Skin epidermis (tissue), 12 donors: ENCODE results near the gene LSM7.

ENCODE experiments used
- H3K27ac ChIP-seq, 21 experiments: fragments of 200-600 bp; sonication (generic) in 11 of 21; one replicate each; pipeline ENCODE4 v1.5.0; 2020; ENCODE audit warnings: mild to moderate bottlenecking in 3 of 21, inconsistent platforms in 2 of 21, moderate library complexity in 2 of 21
- H3K4me3 ChIP-seq, 7 experiments: fragments of 200-600 bp; sonication (generic) in 2 of 7; one replicate each; pipeline ENCODE4 v1.5.0; 2020; ENCODE audit warnings: inconsistent platforms in 2 of 7, mild to moderate bottlenecking in 2 of 7, moderate library complexity in 1 of 7

Gene LSM7

DNA sequence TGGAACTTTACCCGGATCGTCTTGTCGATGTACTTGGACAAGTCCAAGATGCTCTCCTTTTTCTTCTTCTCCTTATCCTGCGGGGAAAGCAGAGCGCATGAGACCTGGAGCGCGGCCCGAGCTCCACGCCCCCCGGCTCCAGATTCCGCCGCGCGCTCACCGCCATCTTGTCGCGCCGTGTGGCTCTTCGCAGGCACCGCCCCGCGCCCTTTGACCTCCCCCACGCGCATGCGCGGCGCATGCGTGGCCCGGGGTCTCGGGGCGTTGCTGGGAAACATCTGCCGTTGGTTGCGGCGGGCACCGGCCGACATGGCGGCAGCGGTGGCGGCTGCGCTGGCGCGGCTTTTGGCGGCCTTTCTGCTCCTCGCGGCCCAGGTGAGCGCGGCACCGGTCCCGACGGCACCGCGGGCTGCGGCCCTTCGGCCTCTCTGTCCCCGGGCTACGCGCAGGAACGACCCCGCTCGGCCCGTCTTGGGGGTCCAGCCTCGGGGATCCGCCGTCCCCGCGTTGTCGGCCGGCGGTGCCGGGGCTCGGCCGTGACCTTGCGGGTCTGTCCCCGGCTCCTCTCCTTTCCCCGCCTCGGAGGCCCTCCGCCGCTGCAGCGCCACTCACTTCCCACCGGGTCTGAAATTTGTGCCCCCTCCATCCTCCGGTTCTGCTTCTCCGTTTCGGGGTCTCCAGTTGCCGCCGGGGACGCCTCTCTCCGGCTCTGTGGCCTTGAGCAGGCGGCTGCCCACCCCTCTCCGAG, at the start of gene LSM7, which contains the start of gene SPPL2B:
Gene LSM7 (minus strand): TSS at position 186 of the 748 bp plus-strand sequence. CDS start 20 bp downstream, at position 166.
Gene SPPL2B (plus strand): TSS at position 284 of the 748 bp plus-strand sequence. CDS start 26 bp downstream, at position 310.
- Histone ChIP-seq H3K27ac (peak within 1 kb of the TSS; percentile 32 to 96 (median 88)), H3K4me3 (peak within 1 kb of the TSS; percentile 78 to 99 (median 87))

DNA sequence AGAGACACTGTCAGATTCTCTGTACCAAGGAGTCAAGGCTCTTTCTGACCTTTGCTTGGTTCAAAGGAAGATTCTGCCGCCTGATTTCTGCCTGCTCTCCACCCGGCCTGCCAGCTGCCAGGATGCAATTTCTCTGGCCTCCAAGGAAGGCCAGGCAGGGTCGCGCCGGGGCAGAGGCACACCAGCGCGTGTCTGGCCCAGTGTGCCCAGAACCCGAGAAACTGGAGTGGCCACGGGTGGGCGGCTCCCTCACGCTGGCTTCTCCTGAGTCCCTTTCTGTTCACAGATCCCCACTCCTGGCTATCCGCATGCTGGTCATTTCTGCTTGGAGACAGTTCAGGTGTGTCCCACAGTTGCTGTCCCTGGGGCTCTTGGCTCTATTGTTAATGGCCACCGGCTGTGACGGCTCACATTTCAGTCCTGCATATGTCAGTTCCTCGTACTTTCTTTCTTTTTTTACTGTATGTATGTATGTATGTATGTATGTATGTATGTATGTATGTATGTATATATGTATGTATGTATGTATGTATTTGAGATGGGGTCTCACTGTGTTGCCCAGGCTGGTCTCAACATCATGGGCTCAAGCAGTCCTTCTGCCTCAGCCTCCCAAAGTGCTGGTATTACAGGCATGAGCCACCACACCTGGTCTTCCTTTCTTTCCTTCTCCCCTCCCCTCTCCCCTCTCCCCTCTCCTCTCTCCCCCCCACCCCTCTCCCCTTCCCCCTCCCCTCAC, 48.6 kb upstream of the LSM7 start:
- Histone ChIP-seq H3K4me3 (no peak overlapping the region), H3K27ac (no peak overlapping the region)

DNA sequence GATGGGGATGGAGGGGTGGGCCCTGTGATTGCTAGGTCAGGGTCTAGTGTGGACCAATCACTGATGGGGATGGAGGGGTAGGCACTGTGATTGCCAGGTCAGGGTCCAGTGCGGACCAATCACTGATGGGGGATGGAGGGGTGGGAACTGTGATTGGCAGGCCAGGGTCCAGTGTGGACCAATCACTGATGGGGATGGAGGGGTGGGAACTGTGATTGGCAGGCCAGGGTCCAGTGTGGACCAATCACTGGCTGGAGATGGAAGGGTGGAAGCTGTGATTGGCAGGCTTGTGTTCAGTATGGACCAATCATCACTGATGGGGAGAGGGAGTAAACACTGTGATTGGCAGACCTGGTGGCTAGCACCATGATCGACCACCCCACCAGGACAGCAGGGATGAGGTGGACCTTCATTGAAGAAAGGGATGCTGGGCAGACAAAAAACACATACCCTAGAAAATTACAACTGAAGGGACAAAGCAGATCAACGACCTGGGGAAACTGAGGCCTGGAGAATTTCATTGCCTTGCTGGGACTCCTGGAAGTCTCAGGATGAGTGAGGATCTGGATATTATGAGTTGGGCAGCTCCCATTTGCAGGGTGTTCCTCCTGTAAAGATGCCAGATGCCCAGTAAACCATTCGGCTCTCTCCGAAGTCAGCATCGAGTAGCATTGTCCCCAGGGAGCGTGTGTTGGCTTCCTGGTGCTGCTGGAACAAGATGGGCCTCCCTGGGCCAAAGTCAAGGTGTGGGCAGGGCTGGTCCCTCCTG, 47.2 kb upstream of the LSM7 start:
- H3K27ac ChIP-seq = no peak overlapping the region
- H3K4me3 ChIP-seq = no peak overlapping the region

DNA sequence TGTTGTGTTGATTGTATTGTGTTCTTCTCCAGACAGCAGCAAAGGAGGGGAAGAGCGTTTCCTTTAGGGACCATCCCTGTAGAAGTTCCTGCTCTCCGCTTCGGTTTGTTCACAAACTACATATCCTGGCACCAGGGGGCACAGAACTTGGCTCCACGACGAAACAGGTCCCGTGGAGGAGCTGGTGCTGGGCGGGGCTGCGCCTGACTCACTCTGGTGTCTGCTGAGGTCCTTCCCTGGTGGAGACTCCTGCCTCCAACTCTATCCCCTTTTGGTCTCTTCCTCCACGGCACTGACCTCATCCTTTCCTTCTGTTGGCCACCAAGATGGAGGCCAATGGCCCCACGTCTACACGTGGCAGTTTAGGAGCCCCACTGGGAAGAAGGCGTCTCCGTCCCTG, 46.4 kb upstream of the LSM7 start:
- Histone ChIP-seq H3K4me3 (no peak overlapping the region), H3K27ac (no peak overlapping the region)

DNA sequence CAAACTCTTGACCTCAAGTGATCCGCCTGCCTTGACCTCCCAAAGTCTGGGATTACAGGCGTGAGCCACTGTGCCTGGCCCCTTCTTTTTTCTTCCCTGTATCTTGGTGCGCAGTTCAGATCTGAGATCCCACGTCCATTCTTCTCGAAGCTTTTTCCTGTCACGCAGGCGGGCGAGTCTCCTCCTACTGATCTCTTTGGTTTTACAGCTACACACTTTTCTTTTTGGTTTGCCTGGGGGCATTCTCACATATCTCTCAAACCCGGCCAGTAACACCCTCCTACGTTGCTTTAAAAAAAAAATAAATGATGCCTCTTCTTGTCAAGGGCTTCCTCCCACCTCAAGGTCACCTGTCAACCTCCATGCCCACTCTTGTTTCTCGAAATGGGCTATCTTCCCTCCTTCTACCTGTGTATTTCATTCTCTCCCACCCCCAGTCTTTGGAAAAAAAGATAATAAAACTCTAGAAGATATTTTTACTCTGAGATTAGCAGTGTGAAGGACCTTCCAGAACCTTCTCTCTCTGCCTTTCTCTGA, 43.8 kb upstream of the LSM7 start:
- Histone ChIP-seq H3K4me3 (no peak overlapping the region), H3K27ac (no peak overlapping the region)

DNA sequence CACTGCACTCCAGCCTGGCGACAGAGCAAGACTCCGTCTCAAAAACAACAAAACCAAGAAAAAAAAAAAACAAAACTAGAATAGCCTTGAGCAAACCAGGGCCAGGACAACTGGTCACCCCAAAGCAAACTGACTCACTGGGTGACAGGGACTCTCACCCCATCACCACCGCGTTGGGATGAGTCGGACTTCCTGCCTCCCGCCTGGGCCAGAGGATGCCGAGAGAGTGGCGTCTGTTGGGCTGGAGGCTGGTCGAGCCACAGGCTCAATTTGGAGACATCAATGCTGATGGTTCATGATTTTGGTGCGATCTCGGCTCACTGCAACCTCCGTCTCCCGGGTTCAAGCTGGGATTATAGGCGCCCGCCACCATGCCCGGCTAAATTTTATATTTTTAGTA, 43.3 kb upstream of the LSM7 start:
- Histone ChIP-seq H3K4me3 (no peak overlapping the region), H3K27ac (no peak overlapping the region)

DNA sequence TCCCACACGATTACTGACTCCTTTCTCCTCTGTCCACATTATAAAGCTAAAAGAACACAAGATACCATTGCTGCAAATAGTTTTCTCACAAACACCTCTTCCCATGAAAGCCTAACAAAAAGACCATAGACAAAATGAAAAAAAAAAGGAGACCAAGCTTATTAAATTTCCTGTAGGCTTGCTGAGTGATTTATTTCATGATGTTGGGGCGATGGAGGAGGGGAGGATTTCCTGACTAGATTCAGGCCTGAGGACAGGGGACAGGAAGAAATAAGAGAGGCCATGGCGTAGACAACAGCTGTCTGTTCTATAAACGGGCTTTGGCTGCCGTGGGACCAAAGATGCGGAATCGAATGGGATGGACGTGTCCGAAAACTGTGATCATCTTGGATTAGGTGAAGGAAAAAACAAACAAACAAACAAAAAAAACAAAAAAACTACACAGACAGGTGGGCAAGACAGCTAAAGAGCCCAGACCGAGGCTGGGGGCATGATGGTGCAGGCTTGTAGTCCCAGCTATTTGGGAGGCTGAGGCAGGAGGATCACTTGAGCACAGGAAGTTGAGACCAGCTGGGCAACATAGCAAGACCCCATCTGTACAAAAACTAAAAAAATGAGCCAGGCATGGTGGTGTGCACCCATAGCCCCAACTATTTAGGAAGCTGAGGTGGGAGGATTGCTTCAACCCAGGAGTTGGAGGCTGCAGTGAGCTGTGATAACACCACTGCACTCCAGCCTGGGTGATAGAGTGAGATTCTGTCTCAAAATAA, 37.0 kb upstream of the LSM7 start:
- no peak overlapping the region for H3K27ac ChIP-seq

DNA sequence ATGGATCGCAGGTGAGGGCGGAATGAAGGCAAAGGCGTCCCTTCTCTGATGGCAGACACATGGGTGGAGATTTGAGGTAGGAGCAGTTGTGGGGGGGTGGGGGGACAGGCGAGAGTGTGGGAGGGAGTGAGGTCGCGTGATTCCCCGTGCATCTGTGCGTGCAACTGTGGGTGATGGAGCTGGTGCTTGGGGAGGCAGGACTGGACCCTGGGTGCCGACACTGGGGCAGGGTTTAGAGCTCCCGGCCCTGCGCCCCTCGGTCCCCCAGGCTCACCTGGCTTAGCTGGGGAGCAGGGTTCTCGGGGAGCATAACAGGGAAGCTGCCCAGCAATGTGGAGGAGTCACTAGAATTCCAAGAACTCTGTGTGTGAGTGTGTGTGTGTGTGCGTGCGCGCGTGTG, 35.0 kb upstream of the LSM7 start:
- Histone ChIP-seq H3K4me3 (no peak overlapping the region), H3K27ac (no peak overlapping the region)

More for the DNA sequence above, 37.0 kb upstream of the LSM7 start:
- no peak overlapping the region for H3K4me3 ChIP-seq

DNA sequence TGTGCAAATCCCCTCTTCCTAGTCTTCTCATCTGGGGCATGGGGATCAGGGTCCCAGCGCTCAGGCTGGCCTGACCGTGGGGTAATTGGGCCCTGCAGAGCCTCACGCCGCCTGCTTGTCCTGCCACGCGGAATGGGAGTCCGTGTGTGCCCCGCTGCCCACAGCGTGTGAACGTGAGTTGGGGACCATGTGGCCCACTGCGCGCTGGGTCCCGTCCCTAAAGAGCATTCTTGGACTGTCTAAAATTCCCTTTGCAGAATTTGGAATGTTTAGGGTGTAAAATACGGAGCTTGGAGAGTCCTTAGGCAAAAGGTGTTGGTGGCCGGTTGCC, 34.5 kb upstream of the LSM7 start:
- Histone ChIP-seq H3K4me3 (no peak overlapping the region), H3K27ac (no peak overlapping the region)

DNA sequence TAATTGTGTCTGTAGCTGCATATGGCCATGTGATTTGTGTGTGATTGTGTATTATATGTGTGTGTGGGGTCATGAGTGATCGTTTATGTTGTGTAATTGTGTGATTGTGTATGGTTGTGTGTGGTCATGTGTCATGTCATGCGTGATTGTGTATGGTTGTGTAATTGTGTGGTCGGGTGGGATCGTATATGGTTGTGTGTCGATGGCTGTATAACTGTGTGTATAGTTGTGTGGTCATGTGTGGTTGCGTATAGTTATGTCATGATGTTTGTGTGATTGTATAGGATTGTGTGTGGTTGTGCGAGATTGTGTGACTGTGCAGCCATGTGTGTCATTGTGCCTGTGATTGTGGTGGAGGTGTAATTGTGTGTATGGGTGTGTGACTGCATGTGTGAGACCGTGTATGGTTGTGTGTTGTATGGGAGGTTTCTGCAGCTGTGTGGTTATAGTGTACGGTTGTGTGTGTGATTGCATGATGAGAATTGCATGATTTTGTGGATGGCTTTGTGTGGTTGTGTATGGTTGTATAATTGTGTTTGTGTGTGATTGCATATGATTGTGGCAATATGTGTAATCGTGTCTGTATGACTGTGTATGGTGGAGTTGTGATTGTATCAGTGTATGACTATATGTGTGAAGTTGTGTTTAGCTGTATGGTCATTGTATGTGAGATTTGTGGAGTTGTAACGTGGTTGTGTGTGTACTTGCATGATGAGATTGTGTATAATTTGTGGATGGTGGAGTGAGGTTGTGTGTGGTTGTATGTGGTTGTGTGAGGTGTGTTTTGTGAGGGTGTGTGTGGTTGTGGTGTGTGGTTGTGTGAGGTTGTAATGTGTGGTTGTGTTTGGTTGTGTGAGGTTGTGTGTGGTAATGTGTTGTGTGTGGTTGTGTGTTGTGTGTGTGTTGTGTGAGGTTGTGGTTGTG, 33.9 kb upstream of the LSM7 start:
- no peak overlapping the region for H3K27ac ChIP-seq
- H3K4me3 ChIP-seq = no peak overlapping the region

DNA sequence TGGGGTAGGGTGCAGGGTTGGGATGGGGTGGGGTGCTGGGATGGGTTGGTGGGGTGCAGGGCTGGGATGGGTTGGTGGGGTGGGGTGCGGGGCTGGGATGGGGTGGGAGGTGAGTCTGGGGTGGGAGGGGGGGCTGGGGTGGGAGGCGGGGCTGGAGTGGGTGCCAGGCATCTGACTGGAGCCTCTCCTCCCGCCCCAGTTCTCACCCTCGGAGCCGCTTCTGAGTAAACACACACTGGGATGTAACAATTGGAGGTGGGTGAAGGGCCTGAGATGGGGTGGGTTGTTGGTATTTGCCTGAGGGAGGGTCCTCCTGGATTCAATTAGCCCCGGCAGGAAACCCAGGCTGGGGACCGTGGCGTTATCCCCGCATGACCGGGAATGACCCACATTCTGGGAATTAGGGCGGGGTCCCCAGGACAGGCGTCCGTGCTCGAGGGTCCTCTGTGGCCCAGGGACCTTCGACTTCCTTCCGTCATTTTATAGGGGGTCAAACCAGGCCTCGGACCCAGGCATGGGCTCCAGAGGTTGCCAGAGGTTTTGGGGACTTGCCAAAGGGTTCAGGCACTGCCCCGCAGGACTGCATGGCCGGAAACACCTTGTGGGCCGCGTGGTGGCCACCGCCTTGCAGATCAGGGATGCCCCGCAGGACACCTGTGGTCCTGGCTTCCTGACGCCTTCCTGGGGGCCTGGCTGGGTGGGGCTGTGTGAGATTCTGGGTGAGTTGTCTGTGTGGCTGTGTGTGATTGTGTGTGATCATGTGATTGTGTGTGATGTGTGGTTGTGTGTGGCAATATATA, 33.1 kb upstream of the LSM7 start:
- Histone ChIP-seq H3K27ac (no peak overlapping the region), H3K4me3 (no peak overlapping the region)

DNA sequence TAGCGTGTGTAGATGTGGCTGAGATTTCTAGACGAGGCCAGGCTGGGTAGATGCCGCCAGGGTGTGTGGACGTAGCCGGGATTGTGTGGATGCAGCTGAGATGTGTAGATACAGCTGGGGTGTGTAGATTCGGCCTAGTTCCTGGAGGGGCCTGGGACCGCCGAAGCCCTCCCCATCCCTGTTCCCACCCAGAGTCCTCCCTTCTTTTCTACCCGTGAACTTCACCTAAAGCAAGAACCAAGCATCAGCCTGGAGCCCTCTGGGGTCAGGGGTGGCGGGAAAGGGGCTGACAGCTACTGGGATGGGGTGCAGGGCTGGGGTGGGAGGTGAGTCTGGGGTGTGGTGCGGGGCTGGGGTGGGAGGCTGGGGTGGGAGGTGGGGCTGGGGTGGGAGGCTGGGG, 32.4 kb upstream of the LSM7 start:
- no peak overlapping the region for H3K27ac ChIP-seq
- no peak overlapping the region for H3K4me3 ChIP-seq

DNA sequence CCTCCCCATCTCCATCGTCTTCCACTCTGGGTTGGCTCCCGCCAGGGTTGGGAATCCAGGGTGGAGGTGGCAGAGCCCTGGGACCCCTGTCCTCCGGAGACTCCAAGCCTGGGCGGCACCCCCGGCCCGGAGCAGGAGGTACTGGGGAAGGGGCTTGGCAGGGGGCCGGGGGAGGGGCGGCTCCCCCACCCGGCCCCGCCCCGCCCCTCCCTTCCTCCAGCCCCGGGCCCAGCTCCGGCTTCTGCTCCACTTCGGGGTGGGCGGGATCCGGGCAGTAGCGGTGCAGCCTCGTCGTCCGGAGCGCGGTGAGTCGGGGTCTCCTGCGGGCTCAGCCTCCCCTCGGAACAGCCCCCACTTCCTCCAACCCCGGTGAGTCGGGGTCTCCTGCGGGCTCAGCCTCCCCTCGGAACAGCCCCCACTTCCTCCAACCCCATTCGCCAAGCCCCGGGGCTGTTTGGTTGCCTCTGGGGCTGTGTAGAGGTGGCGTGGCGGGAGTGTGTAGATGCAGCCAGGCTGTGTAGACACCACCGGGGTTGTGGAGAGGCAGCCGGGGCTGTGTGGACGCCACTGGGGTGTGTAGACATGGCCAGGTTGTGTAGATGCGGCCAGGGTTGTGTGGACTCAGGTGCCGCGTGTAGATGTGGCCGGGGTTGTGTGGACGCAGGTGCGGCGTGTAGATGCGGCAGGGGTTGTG, 31.8 kb upstream of the LSM7 start, which contains the start of gene TMPRSS9:
Gene TMPRSS9 (plus strand): TSS at position 274 of the 694 bp plus-strand sequence. CDS start 29,521 bp downstream, outside the sequence.
- no peak within 1 kb of the TSS for H3K27ac ChIP-seq

DNA sequence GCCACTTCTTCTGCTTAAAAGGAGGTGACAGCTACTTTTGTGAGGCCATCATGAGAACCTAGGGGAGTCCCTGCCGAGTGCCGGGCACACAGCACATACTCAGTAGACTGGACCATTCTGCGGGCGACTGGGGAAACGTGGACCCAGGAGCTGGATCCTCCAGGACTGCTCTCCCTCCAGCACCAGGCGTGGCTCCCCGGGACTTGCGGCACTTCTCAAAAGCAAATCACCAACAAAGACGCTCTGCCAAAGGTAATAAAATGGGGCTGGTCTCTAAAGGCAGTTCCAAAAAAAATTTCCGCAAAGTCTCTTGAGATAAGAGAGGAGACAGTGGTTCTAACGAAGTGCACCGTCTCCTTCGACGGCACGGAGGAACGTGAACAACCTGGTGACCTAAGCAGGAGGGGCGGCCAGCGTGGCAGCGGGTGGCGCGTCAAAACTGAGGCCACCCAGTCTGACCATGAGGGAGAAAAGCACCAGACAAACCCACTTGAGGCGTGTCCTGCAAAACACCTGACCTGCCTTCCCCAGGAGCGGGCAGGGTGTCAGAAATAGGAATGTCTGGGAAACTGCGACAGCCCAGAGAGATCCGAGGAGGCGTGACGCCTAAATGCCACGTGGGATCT, 30.3 kb upstream of the LSM7 start:
- no peak overlapping the region for H3K27ac ChIP-seq
- no peak overlapping the region for H3K4me3 ChIP-seq

More for the DNA sequence above, 31.8 kb upstream of the LSM7 start, which contains the start of gene TMPRSS9:
- H3K4me3 ChIP-seq = no peak within 1 kb of the TSS

DNA sequence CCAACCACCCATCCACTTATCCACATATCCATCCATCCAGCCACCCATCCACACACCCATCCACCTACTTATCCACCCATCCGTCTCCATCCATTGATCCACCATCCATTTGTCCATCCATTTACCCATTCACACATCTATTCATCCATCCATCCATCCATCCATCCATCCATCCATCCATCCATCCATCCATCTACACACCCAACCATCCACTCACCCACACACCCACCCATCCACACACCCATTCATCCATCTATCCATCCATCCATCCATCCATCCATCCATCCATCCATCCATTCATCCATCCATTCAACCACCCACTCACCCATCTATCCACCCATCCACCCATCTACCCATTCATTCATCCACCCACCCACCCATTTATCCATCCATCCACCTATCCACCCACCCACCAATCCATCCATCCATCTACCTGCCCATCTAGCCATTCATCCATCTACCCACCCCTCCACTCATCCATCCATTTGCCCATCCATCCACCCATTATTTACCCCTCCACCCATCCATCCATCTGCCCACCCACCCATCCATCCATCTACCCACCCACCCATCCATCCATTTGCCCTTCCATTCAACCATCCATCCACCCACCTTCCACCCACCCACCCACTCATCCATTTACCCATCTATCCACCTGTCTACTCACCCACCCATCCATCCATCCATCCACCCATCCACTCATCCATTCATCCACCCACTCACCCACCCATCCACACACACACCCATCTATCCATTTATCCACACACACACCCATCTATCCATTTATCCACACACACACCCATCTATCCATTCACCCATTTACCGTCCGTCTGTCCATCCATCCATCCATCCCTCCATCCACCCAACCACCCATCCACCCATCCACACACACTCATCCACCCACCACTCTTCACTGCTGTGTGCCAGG, 29.2 kb upstream of the LSM7 start:
- H3K4me3 ChIP-seq = no peak overlapping the region
- no peak overlapping the region for H3K27ac ChIP-seq
